ENCODE measurements around the gene ZNF418.

ZNF418 gene

DNA sequence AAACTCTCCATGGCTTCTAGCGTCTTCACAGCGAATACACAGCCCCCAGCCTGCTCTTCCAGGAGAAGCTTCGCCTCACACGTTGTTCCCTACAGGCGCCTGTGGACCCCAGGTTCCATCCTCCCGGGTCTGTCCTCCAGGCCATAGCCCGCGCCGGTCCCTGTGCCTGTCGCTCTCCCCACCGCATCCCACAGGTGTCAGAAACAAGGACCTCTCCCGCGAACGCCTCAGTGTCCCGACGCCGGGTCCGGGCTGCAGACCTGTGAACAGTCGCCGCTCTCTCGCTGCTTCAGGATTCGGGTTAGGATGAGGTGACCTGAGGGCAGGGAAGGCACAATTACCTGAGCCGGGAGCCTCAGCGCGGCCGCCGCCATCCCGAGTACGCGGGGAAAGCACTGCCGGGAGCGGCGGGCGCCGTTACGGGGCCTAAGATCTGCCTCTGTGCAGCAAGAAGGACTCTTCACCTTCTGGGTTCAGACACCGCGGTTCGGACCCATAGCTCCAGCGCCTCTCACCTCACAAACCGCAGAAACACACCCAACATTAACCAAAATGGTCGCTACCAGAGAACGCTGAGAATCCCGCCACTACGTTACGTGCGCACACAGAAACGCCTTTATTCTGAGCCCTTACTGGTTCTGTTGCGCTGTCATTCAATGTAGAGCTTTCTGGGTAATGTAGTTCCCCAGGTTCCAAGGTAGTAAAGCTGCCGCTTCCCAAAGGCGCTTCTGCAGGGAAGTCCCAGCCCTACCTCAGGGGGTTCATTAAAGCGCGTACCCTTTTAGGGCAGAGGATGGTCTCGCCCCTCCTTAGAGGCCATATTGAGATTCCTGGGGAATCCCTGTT, at the start of gene ZNF418:
ZNF418 (minus strand) TSS at position 583 of the 846 bp plus-strand sequence. CDS start 1,580 bp downstream, outside the sequence.
- TF ChIP-seq, protein P1, sequence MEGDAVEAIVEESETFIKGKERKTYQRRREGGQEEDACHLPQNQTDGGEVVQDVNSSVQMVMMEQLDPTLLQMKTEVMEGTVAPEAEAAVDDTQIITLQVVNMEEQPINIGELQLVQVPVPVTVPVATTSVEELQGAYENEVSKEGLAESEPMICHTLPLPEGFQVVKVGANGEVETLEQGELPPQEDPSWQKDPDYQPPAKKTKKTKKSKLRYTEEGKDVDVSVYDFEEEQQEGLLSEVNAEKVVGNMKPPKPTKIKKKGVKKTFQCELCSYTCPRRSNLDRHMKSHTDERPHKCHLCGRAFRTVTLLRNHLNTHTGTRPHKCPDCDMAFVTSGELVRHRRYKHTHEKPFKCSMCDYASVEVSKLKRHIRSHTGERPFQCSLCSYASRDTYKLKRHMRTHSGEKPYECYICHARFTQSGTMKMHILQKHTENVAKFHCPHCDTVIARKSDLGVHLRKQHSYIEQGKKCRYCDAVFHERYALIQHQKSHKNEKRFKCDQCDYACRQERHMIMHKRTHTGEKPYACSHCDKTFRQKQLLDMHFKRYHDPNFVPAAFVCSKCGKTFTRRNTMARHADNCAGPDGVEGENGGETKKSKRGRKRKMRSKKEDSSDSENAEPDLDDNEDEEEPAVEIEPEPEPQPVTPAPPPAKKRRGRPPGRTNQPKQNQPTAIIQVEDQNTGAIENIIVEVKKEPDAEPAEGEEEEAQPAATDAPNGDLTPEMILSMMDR (IDR thresholded peaks at IDR 0.05; ENCODE audit: low read length, missing control alignments), result no peak
- peak within 1 kb of the TSS; percentile 90 for H3K4me3 ChIP-seq (replicated peaks; ENCODE audit: low read depth, low read length)
- DNase-seq (ENCODE audit: low read depth), result peak; percentile 90

DNA sequence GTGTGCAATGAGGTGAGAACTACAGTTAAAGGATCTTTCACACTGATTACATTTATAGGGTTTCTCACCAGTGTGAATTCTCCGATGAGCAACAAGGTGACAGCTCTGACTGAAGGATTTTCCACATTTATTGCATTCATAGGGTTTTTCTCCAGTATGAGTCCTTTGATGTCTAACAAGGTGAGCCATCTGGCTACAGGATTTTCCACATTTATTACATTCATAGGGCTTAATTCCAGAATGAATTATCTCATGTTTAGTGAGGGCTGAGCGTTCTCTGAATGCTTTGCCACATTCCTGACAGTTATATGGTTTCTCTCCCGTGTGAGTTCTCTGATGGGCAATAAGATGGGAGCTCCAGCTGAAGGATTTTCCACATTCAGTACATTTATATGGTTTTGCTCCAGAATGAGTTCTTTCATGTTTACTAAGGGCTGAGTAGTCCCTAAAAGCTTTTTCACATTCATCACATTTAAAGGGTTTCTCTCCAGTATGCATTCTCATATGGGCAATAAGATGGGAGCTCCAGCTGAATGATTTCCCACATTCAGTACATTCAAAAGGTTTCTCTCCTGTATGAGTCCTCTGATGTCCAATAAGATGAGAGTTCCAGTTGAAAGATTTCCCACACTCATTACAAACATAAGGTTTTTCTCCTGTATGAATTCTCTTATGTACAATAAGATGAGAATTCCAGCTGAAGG, 43.5 kb upstream of the ZNF418 start:
- DNase-seq (ENCODE audit: low read depth), result peak; percentile 11
- no peak overlapping the region for H3K4me3 ChIP-seq (replicated peaks; ENCODE audit: low read depth, low read length)
- TF ChIP-seq, protein P1 (IDR thresholded peaks at IDR 0.05; ENCODE audit: low read length, missing control alignments), result no peak

DNA sequence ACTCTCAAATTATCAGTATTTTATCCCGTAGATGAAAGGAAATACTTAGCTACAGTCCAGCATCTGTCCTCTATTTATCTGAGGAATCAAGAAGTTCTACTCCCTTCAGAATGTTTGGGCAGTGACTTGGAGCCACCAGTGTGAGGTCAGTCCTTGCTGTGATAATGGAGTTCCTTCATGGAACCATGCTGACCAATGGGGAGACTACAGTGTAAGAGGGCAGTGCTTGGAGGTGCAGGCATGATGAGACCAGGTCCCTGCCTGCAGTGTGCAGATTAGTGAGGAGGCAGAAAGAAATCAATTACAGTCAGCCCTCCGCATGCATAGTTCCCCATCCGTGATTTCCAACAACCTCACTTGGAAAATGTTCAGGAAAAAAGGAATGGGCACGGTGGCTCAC, 39.2 kb upstream of the ZNF418 start, which contains the start of gene C19orf18:
C19orf18 (minus strand) TSS at position 101 of the 400 bp plus-strand sequence. CDS start 102 bp downstream, outside the sequence.
- TF ChIP-seq, protein P1 (IDR thresholded peaks at IDR 0.05; ENCODE audit: low read length, missing control alignments), result no peak
- no peak within 1 kb of the TSS for H3K4me3 ChIP-seq (replicated peaks; ENCODE audit: low read depth, low read length)
- DNase-seq (ENCODE audit: low read depth), result no peak

DNA sequence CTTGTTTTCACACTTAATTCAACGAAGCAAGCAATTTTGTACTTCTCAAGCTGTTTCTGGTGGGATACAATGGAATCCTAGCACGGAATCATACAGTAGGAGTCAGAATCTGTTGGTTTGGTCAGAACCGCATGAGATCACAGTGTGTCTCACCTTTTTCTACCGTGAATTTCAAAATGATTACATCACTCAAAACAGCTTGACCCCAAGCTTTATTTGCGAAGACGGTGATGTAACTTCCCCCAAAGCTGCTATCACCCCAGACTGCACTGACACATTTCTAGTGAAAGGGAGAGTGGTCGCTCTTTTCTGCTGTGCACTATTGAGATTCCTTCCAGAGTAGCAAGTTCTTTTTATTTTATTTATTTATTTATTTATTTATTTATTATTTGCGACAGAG, 29.6 kb upstream of the ZNF418 start:
- H3K4me3 ChIP-seq (replicated peaks; ENCODE audit: low read depth, low read length), result no peak overlapping the region
- TF ChIP-seq, protein P1 (IDR thresholded peaks at IDR 0.05; ENCODE audit: low read length, missing control alignments), result no peak
- DNase-seq (ENCODE audit: low read depth), result no peak

DNA sequence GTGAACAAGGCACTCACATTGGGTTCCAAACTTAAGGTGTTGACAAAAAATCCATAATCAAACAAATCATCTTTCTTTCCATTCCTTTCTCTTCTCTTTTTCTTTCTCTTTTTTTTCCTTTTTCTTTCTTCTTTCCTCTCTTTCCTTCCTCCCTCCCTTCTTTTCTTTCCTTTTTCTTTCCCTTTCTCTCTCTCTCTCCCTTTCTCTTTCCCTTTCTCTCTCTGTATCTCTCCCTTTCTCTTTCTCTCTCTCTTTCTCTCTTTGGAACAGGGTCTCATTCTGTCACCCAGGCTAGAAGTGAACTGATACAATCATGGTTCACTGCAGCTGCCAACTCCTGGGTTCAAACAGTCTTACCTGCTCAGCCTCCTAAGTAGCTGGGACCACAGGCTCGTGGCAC, 26.6 kb upstream of the ZNF418 start:
- TF ChIP-seq, protein P1 (IDR thresholded peaks at IDR 0.05; ENCODE audit: low read length, missing control alignments), result no peak
- no peak overlapping the region for H3K4me3 ChIP-seq (replicated peaks; ENCODE audit: low read depth, low read length)
- no peak for DNase-seq (ENCODE audit: low read depth)

DNA sequence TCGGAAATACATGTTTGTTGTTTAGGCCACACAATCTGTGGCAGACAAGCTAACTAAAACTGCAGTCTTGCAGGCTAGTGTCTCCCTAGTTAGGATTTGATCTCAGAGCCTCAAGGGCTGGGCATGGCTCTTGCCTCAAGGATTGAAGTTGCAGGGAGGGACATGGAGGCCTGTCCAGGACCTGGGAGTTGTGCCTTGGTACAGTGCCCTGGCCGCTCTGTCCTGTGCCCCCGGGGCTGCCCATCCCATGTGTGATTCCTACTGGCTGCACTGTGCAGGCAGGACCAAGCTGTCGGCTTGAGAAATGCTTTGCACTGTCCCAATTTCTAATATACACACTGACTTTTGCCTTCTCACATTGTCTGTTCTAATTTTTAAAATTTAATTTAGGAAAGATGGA, 19.8 kb upstream of the ZNF418 start:
- no peak for DNase-seq (ENCODE audit: low read depth)
- H3K4me3 ChIP-seq (replicated peaks; ENCODE audit: low read depth, low read length), result no peak overlapping the region
- TF ChIP-seq, protein P1 (IDR thresholded peaks at IDR 0.05; ENCODE audit: low read length, missing control alignments), result no peak

Data from fibroblast of pulmonary artery (primary cell).